ENCODE measurements around the gene NAV3.

NAV3 gene

GRCh38 chr12:77923882-77924281, 93.2 kb downstream of the NAV3 start:
- Histone ChIP-seq H3K4me2 (ENCODE audit: insufficient read depth, low read length, poor library complexity, severe bottlenecking) (no peak overlapping the region), H4K91ac (ENCODE audit: low read depth, low read length, poor library complexity) (no peak overlapping the region), H3K27ac (replicated peaks; ENCODE audit: low read length) (no peak overlapping the region), H3K4ac (ENCODE audit: low read length) (no peak overlapping the region), H3K4me3 (ENCODE audit: low read length in 2 of 2) (no peak overlapping the region), H4K8ac (ENCODE audit: low read depth, low read length) (no peak overlapping the region), H3K14ac (ENCODE audit: low read length) (no peak overlapping the region), H3K9ac (ENCODE audit: low read depth, low read length, poor library complexity) (no peak overlapping the region), H3K36me3 (replicated peaks in 1 of 2; ENCODE audit: control insufficient read depth in 2 of 2, insufficient read depth in 2 of 2, low read length in 2 of 2) (no peaks in the 10 kb centered on the region), H3K9me3 (replicated peaks in 1 of 2; ENCODE audit: control insufficient read depth in 2 of 2, insufficient read depth in 1 of 2, low read depth in 1 of 2, low read length in 2 of 2) (no peaks in the 10 kb centered on the region), H3K23ac (ENCODE audit: low read depth, low read length, poor library complexity) (no peak overlapping the region), H2BK120ac (ENCODE audit: low read depth, low read length) (no peak overlapping the region), H2BK5ac (ENCODE audit: low read length) (no peak overlapping the region), H3K79me1 (ENCODE audit: low read depth, low read length) (no peaks in the 10 kb centered on the region), H2AK5ac (ENCODE audit: low read depth, low read length) (no peak overlapping the region), H2AFZ (ENCODE audit: low read length) (peak overlapping the region; percentile 42), H3K18ac (ENCODE audit: low read length) (no peak overlapping the region), H3K4me1 (ENCODE audit: control insufficient read depth in 2 of 2, insufficient read depth in 1 of 2, low read depth in 1 of 2, low read length in 2 of 2) (no peaks in the 10 kb centered on the region), H3K27me3 (ENCODE audit: control insufficient read depth in 3 of 3, insufficient read depth in 3 of 3, low read depth in 1 of 3, low read length in 3 of 3) (no peaks in the 10 kb centered on the region), H2BK12ac (ENCODE audit: low read length) (no peak overlapping the region), H2BK15ac (ENCODE audit: low read length) (no peak overlapping the region)
- no peak for DNase-seq (ENCODE audit: low spot score)
- WGBS, 2 donors (ENCODE audit: extremely low coverage in 2 of 2, insufficient read length in 2 of 2, insufficient replicate concordance in 1 of 2) = no CpG with 5 or more reads among the region's 1 CpG

- Histone ChIP-seq H3K4me3 (ENCODE audit: low read length in 2 of 2) (no peak overlapping the region), H3K9me3 (replicated peaks in 1 of 2; ENCODE audit: control insufficient read depth in 2 of 2, insufficient read depth in 1 of 2, low read depth in 1 of 2, low read length in 2 of 2) (no peaks in the 10 kb centered on the region), H3K36me3 (replicated peaks in 1 of 2; ENCODE audit: control insufficient read depth in 2 of 2, insufficient read depth in 2 of 2, low read length in 2 of 2) (no peaks in the 10 kb centered on the region), H2BK15ac (ENCODE audit: low read length) (no peak overlapping the region), H3K79me1 (ENCODE audit: low read depth, low read length) (no peaks in the 10 kb centered on the region), H2AFZ (ENCODE audit: low read length) (no peak overlapping the region), H3K9ac (ENCODE audit: low read depth, low read length, poor library complexity) (no peak overlapping the region), H2AK5ac (ENCODE audit: low read depth, low read length) (no peak overlapping the region), H2BK120ac (ENCODE audit: low read depth, low read length) (no peak overlapping the region), H2BK12ac (ENCODE audit: low read length) (no peak overlapping the region), H4K8ac (ENCODE audit: low read depth, low read length) (no peak overlapping the region), H2BK5ac (ENCODE audit: low read length) (no peak overlapping the region), H3K4me1 (ENCODE audit: control insufficient read depth in 2 of 2, insufficient read depth in 1 of 2, low read depth in 1 of 2, low read length in 2 of 2) (no peaks in the 10 kb centered on the region), H3K27ac (replicated peaks; ENCODE audit: low read length) (no peak overlapping the region), H3K27me3 (ENCODE audit: control insufficient read depth in 3 of 3, insufficient read depth in 3 of 3, low read depth in 1 of 3, low read length in 3 of 3) (no peaks in the 10 kb centered on the region), H3K18ac (ENCODE audit: low read length) (no peak overlapping the region), H3K4me2 (ENCODE audit: insufficient read depth, low read length, poor library complexity, severe bottlenecking) (no peak overlapping the region), H3K23ac (ENCODE audit: low read depth, low read length, poor library complexity) (no peak overlapping the region), H4K91ac (ENCODE audit: low read depth, low read length, poor library complexity) (no peak overlapping the region), H3K4ac (ENCODE audit: low read length) (no peak overlapping the region), H3K14ac (ENCODE audit: low read length) (no peak overlapping the region)
- no peak for DNase-seq (ENCODE audit: low spot score)
- WGBS, 2 donors (ENCODE audit: extremely low coverage in 2 of 2, insufficient read length in 2 of 2, insufficient replicate concordance in 1 of 2) = no CpG with 5 or more reads among the region's 2 CpGs
Measured at GRCh38 chr12:77924703-77925102, 94.0 kb downstream of the NAV3 start.

GRCh38 chr12:77925536-77926108, 94.9 kb downstream of the NAV3 start:
- Histone ChIP-seq H3K27ac (replicated peaks; ENCODE audit: low read length) (no peak overlapping the region), H3K4me2 (ENCODE audit: insufficient read depth, low read length, poor library complexity, severe bottlenecking) (no peak overlapping the region), H3K23ac (ENCODE audit: low read depth, low read length, poor library complexity) (no peak overlapping the region), H2BK12ac (ENCODE audit: low read length) (no peak overlapping the region), H3K4me1 (ENCODE audit: control insufficient read depth in 2 of 2, insufficient read depth in 1 of 2, low read depth in 1 of 2, low read length in 2 of 2) (no peaks in the 10 kb centered on the region), H4K8ac (ENCODE audit: low read depth, low read length) (no peak overlapping the region), H2BK15ac (ENCODE audit: low read length) (no peak overlapping the region), H3K4ac (ENCODE audit: low read length) (no peak overlapping the region), H3K4me3 (ENCODE audit: low read length in 2 of 2) (no peak overlapping the region), H3K9me3 (replicated peaks in 1 of 2; ENCODE audit: control insufficient read depth in 2 of 2, insufficient read depth in 1 of 2, low read depth in 1 of 2, low read length in 2 of 2) (no peaks in the 10 kb centered on the region), H3K27me3 (ENCODE audit: control insufficient read depth in 3 of 3, insufficient read depth in 3 of 3, low read depth in 1 of 3, low read length in 3 of 3) (no peaks in the 10 kb centered on the region), H2AK5ac (ENCODE audit: low read depth, low read length) (no peak overlapping the region), H3K36me3 (replicated peaks in 1 of 2; ENCODE audit: control insufficient read depth in 2 of 2, insufficient read depth in 2 of 2, low read length in 2 of 2) (no peaks in the 10 kb centered on the region), H3K14ac (ENCODE audit: low read length) (no peak overlapping the region), H4K91ac (ENCODE audit: low read depth, low read length, poor library complexity) (no peak overlapping the region), H3K79me1 (ENCODE audit: low read depth, low read length) (no peaks in the 10 kb centered on the region), H3K9ac (ENCODE audit: low read depth, low read length, poor library complexity) (no peak overlapping the region), H2BK5ac (ENCODE audit: low read length) (no peak overlapping the region), H3K18ac (ENCODE audit: low read length) (no peak overlapping the region), H2BK120ac (ENCODE audit: low read depth, low read length) (no peak overlapping the region), H2AFZ (ENCODE audit: low read length) (peak overlapping the region; percentile 37)
- peak; percentile 68 for DNase-seq (ENCODE audit: low spot score)
- WGBS, 2 donors (ENCODE audit: extremely low coverage in 2 of 2, insufficient read length in 2 of 2, insufficient replicate concordance in 1 of 2) = no CpG with 5 or more reads among the region's 6 CpGs

- no CpG with 5 or more reads among the region's 8 CpGs for WGBS, 2 donors (ENCODE audit: extremely low coverage in 2 of 2, insufficient read length in 2 of 2, insufficient replicate concordance in 1 of 2)
- Histone ChIP-seq H2BK5ac (ENCODE audit: low read length) (no peak overlapping the region), H3K14ac (ENCODE audit: low read length) (no peak overlapping the region)
Measured at GRCh38 chr12:77928078-77928477, 97.4 kb downstream of the NAV3 start.

More at GRCh38 chr12:77928078-77928477, 97.4 kb downstream of the NAV3 start:
- Histone ChIP-seq H2BK12ac (ENCODE audit: low read length) (no peak overlapping the region), H3K9ac (ENCODE audit: low read depth, low read length, poor library complexity) (no peak overlapping the region), H3K18ac (ENCODE audit: low read length) (no peak overlapping the region), H3K4me2 (ENCODE audit: insufficient read depth, low read length, poor library complexity, severe bottlenecking) (no peak overlapping the region), H3K9me3 (replicated peaks in 1 of 2; ENCODE audit: control insufficient read depth in 2 of 2, insufficient read depth in 1 of 2, low read depth in 1 of 2, low read length in 2 of 2) (no peaks in the 10 kb centered on the region), H2BK120ac (ENCODE audit: low read depth, low read length) (no peak overlapping the region), H3K79me1 (ENCODE audit: low read depth, low read length) (no peaks in the 10 kb centered on the region), H3K23ac (ENCODE audit: low read depth, low read length, poor library complexity) (no peak overlapping the region), H3K27me3 (ENCODE audit: control insufficient read depth in 3 of 3, insufficient read depth in 3 of 3, low read depth in 1 of 3, low read length in 3 of 3) (no peaks in the 10 kb centered on the region), H3K4me3 (ENCODE audit: low read length in 2 of 2) (no peak overlapping the region), H2BK15ac (ENCODE audit: low read length) (no peak overlapping the region), H2AFZ (ENCODE audit: low read length) (no peak overlapping the region), H3K27ac (replicated peaks; ENCODE audit: low read length) (no peak overlapping the region), H3K4me1 (ENCODE audit: control insufficient read depth in 2 of 2, insufficient read depth in 1 of 2, low read depth in 1 of 2, low read length in 2 of 2) (no peaks in the 10 kb centered on the region), H3K4ac (ENCODE audit: low read length) (no peak overlapping the region), H3K36me3 (replicated peaks in 1 of 2; ENCODE audit: control insufficient read depth in 2 of 2, insufficient read depth in 2 of 2, low read length in 2 of 2) (no peaks in the 10 kb centered on the region), H2AK5ac (ENCODE audit: low read depth, low read length) (no peak overlapping the region), H4K91ac (ENCODE audit: low read depth, low read length, poor library complexity) (no peak overlapping the region), H4K8ac (ENCODE audit: low read depth, low read length) (no peak overlapping the region)
- DNase-seq (ENCODE audit: low spot score) = no peak

Data from neuronal stem cell (in vitro differentiated cells).